ENCODE measurements around the gene SMARCE1.
A peak's percentile ranks its signal among the peaks of the same experiment; 100 is the strongest.

Gene SMARCE1

DNA sequence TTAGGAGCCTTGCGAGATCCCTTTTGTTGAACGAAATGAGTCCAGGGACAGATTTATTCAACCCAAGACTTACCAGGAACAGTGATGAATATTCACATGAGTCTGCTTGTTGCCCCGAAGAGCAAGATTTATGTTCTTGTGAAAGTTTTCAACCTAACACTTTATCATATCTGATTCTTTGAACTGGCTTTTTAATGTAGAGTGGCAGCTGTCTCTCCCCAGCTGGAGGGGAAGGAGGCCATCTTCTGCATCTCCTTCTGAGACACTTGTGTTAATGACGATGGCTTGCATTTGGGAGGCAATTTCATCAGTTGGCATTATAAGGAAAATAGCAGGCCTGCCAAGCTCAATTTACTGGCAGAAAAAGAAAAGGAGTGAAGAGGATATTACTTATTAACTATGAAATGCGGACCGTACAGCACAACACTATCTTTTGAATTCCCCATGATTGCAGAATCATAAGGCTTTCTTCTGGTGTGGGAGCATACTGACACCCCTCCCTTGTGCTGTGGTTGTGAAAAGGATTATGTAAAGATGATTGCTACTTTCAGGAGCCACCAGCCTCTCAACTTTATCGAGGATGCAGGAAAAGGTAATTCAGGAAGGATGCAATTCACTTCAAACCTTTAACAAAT is 35.7 kb downstream of the SMARCE1 start:
- no peak for ATAC-seq (replicated peaks)
- no peak for DNase-seq
- Mint-ChIP-seq H3K27ac (peak overlapping the region; percentile 25), H3K27me3 (no peaks in the 10 kb centered on the region), H3K9me3 (no peaks in the 10 kb centered on the region), H3K4me1 (peaks cover 68 to 94% of the 10 kb centered on the region in 2 donors), H3K4me3 (no peak overlapping the region), H3K36me3 (no peaks in the 10 kb centered on the region)

DNA sequence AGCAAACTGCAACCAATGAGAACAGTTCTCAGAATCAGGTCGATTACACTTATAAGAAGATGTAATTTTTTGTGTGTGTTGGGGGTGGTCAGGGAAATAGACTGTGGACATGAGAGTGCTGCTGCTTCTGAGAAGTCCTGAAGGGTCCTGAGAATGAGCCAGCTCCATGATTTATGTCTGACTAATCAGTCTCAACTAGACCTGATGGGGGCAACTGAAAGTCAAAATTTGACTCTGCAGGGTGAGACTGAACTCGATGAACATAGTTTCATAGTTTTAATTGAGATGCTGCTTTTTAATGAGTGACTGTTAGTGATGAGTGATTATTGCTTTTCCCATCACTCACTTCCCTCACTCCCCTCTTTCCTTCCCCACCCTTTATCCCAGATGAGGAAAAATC is 37.3 kb downstream of the SMARCE1 start:
- Mint-ChIP-seq H3K27me3 (no peaks in the 10 kb centered on the region), H3K36me3 (no peaks in the 10 kb centered on the region), H3K27ac (peak overlapping the region; percentile 68), H3K4me1 (peaks cover 54 to 81% of the 10 kb centered on the region in 2 donors), H3K9me3 (no peaks in the 10 kb centered on the region), H3K4me3 (no peak overlapping the region)
- ATAC-seq (replicated peaks): no peak
- DNase-seq: no peak

GRCh38 chr17:40608061-40608581 is 39.5 kb downstream of the SMARCE1 start:
- ATAC-seq (replicated peaks): peak in 1 of 2 donors; percentile 28
- Mint-ChIP-seq H3K27ac (no peak overlapping the region), H3K9me3 (no peaks in the 10 kb centered on the region), H3K4me1 (peaks cover 55 to 81% of the 10 kb centered on the region in 2 donors), H3K27me3 (no peaks in the 10 kb centered on the region), H3K36me3 (no peaks in the 10 kb centered on the region), H3K4me3 (no peak overlapping the region)
- DNase-seq: no peak

DNA sequence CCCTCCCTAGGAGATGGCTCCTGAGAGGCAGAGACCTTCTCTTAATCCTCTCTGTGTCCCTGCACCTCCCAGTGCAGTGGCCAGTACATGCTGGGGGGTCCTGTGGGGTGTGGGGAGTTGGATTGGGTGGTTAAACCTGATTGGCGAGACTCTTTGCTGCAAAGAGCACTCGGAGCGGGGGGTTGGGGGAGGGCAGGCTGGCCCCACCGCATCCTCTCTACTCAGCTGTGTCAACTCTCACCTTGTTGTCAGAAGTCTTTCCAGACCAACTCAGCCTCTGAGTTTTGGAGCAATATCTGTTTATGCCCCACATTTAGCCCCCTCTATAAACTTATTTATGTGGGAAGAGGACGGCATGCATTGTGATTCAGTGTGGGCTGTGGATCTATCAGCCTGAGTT is 40.0 kb downstream of the SMARCE1 start:
- Mint-ChIP-seq H3K4me1 (peaks cover 57 to 81% of the 10 kb centered on the region in 2 donors), H3K9me3 (no peaks in the 10 kb centered on the region), H3K27me3 (no peaks in the 10 kb centered on the region), H3K4me3 (no peak overlapping the region), H3K36me3 (no peaks in the 10 kb centered on the region), H3K27ac (peak overlapping the region; percentile 9)
- ATAC-seq (replicated peaks): no peak
- DNase-seq: no peak

GRCh38 chr17:40606548-40607353 is 40.9 kb downstream of the SMARCE1 start:
- Mint-ChIP-seq H3K4me3 (no peak overlapping the region), H3K27me3 (no peaks in the 10 kb centered on the region), H3K9me3 (no peaks in the 10 kb centered on the region), H3K27ac (no peak overlapping the region), H3K36me3 (no peaks in the 10 kb centered on the region), H3K4me1 (peaks cover 57 to 83% of the 10 kb centered on the region in 2 donors)
- no peak for DNase-seq
- ATAC-seq (replicated peaks): no peak

DNA sequence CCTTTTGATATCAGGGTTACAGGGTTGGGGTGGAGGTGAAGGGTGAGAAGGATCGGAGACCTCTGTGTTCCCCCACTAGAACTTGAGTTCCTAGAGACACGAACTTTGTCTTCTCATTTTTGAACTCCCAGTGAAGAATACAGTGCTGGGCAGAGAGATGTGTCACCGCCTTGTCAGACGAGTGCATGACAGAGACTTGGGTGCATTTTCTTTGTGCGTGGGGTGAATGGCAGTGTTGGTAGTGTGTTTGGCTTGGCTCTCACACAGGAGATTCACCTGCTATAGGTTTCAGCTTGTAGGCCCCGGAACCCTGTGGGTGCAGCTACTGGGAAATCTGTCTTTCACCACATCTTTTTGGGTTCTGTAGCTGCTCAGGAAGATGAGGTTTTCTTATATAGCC is 42.3 kb downstream of the SMARCE1 start:
- H3K36me3 Mint-ChIP-seq: no peaks in the 10 kb centered on the region
- no peak for ATAC-seq (replicated peaks)
- peak overlapping the region; percentile 67 for H3K27ac Mint-ChIP-seq
- no peaks in the 10 kb centered on the region for H3K27me3 Mint-ChIP-seq
- DNase-seq: no peak
- H3K4me1 Mint-ChIP-seq: peaks cover 62 to 87% of the 10 kb centered on the region in 2 donors
- no peaks in the 10 kb centered on the region for H3K9me3 Mint-ChIP-seq
- no peak overlapping the region for H3K4me3 Mint-ChIP-seq

DNA sequence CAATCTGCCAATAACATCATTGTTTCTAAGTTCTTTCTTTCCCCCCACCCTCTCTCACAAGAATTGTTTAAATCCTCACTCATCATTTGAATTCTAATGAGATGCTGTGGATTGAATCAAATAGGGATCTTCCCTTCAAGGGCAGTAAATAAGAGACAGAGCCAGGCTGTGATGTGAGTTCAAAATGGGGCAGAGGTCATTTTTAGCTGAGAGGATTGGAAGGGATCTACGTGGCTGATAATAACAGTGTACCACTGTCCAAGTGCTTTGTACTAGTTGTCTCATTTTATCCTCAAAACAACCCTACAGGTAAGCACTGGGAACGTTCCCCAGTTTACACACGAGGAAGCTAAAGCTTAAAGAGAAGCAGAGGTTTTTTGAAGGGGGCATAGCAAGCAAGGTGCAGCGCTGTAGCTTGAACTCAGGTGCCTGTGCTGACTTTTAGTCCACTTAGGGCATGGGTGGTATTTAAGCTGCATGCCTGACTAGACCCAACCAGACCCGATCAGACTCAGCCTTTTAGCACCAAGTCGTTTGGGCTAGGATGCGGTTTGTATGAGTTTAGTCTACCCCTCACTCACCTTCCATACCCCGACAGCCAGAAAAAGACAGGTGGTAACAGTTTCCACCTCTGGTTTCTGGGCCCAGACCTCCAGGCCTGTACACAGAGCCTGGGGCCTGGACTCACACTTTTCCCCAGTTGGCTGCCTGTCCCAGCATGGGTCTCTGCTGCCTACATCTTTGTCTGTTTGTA is 43.1 kb downstream of the SMARCE1 start:
- Mint-ChIP-seq H3K27ac (peak overlapping the region; percentile 97), H3K36me3 (no peaks in the 10 kb centered on the region), H3K9me3 (no peaks in the 10 kb centered on the region), H3K4me1 (peaks cover 61 to 85% of the 10 kb centered on the region in 2 donors), H3K27me3 (no peaks in the 10 kb centered on the region), H3K4me3 (peak overlapping the region in 1 of 2 donors; percentile 30)
- no peak for DNase-seq
- ATAC-seq (replicated peaks): peak in 1 of 2 donors; percentile 15

- H3K27ac Mint-ChIP-seq: peak overlapping the region; percentile 97
- H3K27me3 Mint-ChIP-seq: no peaks in the 10 kb centered on the region
- ATAC-seq (replicated peaks) (peak; percentile 23 to 29), DNase-seq (peak; percentile 75)
- H3K4me3 Mint-ChIP-seq: peak overlapping the region; percentile 61 to 67
- H3K9me3 Mint-ChIP-seq: no peaks in the 10 kb centered on the region
- peaks cover 61 to 84% of the 10 kb centered on the region in 2 donors for H3K4me1 Mint-ChIP-seq
- peaks cover 0 to 1% of the 10 kb centered on the region in 2 donors for H3K36me3 Mint-ChIP-seq
These were observed 44.9 kb downstream of the SMARCE1 start for GRCh38 chr17:40602445-40603443.

- no peak overlapping the region for H3K4me3 Mint-ChIP-seq
- H3K4me1 Mint-ChIP-seq: peaks cover 68 to 96% of the 10 kb centered on the region in 2 donors
- DNase-seq (no peak), ATAC-seq (replicated peaks) (no peak)
- H3K27me3 Mint-ChIP-seq: no peaks in the 10 kb centered on the region
- peaks cover 6 to 10% of the 10 kb centered on the region in 2 donors for H3K36me3 Mint-ChIP-seq
- H3K9me3 Mint-ChIP-seq: peaks cover 5 to 7% of the 10 kb centered on the region in 2 donors
- H3K27ac Mint-ChIP-seq: peak overlapping the region; percentile 97
These were observed 47.1 kb downstream of the SMARCE1 start for GRCh38 chr17:40600486-40601046.

DNA sequence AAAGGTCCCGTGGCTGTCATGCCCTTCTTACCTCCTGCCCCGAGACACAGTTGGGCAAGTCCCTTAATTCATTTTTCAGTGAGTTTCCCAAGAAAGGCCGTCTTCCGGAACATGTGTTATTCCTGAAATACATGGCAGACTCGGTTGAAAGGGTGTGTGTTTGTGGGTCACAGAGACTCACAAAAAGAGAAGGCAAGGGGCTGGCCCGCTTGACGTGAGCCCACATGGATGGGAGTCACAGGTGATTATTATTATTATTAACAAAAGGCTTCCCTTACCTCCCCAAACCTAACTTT is 48.2 kb downstream of the SMARCE1 start:
- Mint-ChIP-seq H3K36me3 (peaks cover 6 to 10% of the 10 kb centered on the region in 2 donors), H3K9me3 (peaks cover 7 to 10% of the 10 kb centered on the region in 2 donors), H3K27me3 (no peaks in the 10 kb centered on the region), H3K4me1 (peaks cover 68 to 93% of the 10 kb centered on the region in 2 donors), H3K4me3 (peak overlapping the region; percentile 25 to 26), H3K27ac (peak overlapping the region; percentile 97)
- peak; percentile 2 to 9 for ATAC-seq (replicated peaks)
- no peak for DNase-seq

- Mint-ChIP-seq H3K9me3 (peaks cover 7 to 10% of the 10 kb centered on the region in 2 donors), H3K4me3 (peak overlapping the region; percentile 26 to 73), H3K27ac (peak overlapping the region; percentile 97), H3K27me3 (no peaks in the 10 kb centered on the region), H3K4me1 (peaks cover 66 to 87% of the 10 kb centered on the region in 2 donors), H3K36me3 (peaks cover 6 to 10% of the 10 kb centered on the region in 2 donors)
- peak; percentile 53 to 70 for ATAC-seq (replicated peaks)
- DNase-seq: peak; percentile 94
These were observed 48.8 kb downstream of the SMARCE1 start for GRCh38 chr17:40598619-40599467.

DNA sequence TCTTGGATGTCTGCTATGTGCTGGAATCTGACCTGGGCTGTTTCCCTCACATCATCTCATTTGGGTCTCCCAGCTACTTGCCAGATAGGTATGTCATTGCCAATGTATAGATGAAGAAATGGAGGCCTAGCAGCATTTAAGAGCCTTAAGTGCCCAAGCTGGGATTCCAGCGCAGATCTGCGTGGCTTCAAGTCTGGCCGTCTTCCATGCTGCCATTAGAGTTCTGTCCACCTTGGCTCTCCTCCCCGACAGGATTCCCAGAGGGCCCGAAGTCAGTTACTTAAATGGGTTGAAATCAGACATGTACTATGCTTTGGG is 49.4 kb downstream of the SMARCE1 start:
- Mint-ChIP-seq H3K36me3 (peaks cover 6 to 10% of the 10 kb centered on the region in 2 donors), H3K9me3 (peaks cover 7 to 10% of the 10 kb centered on the region in 2 donors), H3K27me3 (no peaks in the 10 kb centered on the region), H3K27ac (peak overlapping the region; percentile 97), H3K4me1 (peaks cover 67 to 81% of the 10 kb centered on the region in 2 donors), H3K4me3 (peak overlapping the region; percentile 26 to 73)
- DNase-seq (no peak), ATAC-seq (replicated peaks) (no peak)
